B cell (primary cell): ENCODE data around the gene DLX6. TPM values are rescaled to one million over a fixed set of nuclear protein-coding genes. Genes with fewer than 3 reads are reported as not detected.

ENCODE experiments used
- ATAC-seq: fragments of 200-7000 bp; cut with Tn5 transposase; one replicate; pipeline ENCODE4 v1.10.0; 2021; ENCODE audit warnings: low read depth, mild to moderate bottlenecking, moderate number of reproducible peaks, moderate library complexity
- CTCF ChIA-PET: fragments of 350-600 bp; sonication (Branson Sonifier 250); formaldehyde crosslinking; loops from one replicate; lab custom pipeline; 2021; ENCODE audit warnings: antibody characterized with exemption, inconsistent platforms; lab: Charles Lee
- POLR2A ChIA-PET: fragments of 350-600 bp; sonication (Branson Sonifier 250); formaldehyde crosslinking; loops from one replicate; lab custom pipeline; 2021; ENCODE audit warnings: antibody characterized with exemption; lab: Charles Lee
- DNase-seq: peaks from one replicate; pipeline ENCODE4 v3.0.0; 2013
- H2AFZ ChIP-seq: 2 replicates; pipeline ENCODE4 v1.6.1; 2012; ENCODE audit warnings: mild to moderate bottlenecking, low read depth, low read length; ENCODE audit not compliant: insufficient read depth, poor library complexity, severe bottlenecking
- H3K27ac ChIP-seq, 2 donors: 1 replicate in 1 of 2; 2 replicates in 1 of 2; pipeline ENCODE4 v1.5.1; 2012 to 2013; ENCODE audit warnings: low read length in 2 of 2, mild to moderate bottlenecking in 2 of 2, moderate library complexity in 1 of 2
- H3K27me3 ChIP-seq, 4 experiments: fragments of 200-600 bp in 1 of 4; sonication (generic) in 1 of 4; replicated peaks in 1 of 4; 1 replicate in 2 of 4; 2 replicates in 2 of 4; pipeline versions ENCODE4 v1.6.1 to v1.7.0; 2013 to 2016; ENCODE audit warnings: low read length in 3 of 4, mild to moderate bottlenecking in 2 of 4, mixed read lengths in 1 of 4, moderate library complexity in 1 of 4; ENCODE audit not compliant: insufficient read depth in 4 of 4, control insufficient read depth in 3 of 4; ENCODE audit errors: control extremely low read depth in 1 of 4
- H3K36me3 ChIP-seq, 2 experiments: replicated peaks in 1 of 2; 1 replicate in 1 of 2; 2 replicates in 1 of 2; pipeline versions ENCODE4 v1.6.1 to v1.7.1; 2013; ENCODE audit warnings: low read length in 1 of 2; ENCODE audit not compliant: insufficient read depth in 2 of 2, control insufficient read depth in 1 of 2; ENCODE audit errors: control extremely low read depth in 1 of 2, extremely low read depth in 1 of 2
- H3K4me1 ChIP-seq, 2 donors: fragments of 200-600 bp in 1 of 2; sonication (generic) in 1 of 2; 1 replicate in 1 of 2; 2 replicates in 1 of 2; pipeline versions ENCODE4 v1.5.1 to v1.6.1; 2013 to 2017; ENCODE audit warnings: low read length in 2 of 2; ENCODE audit not compliant: control insufficient read depth in 2 of 2, insufficient read depth in 2 of 2
- H3K4me2 ChIP-seq: replicated peaks from 2 replicates; pipeline ENCODE3; 2012; ENCODE audit warnings: mild to moderate bottlenecking, low read depth, low read length; ENCODE audit not compliant: poor library complexity, severe bottlenecking
- H3K4me3 ChIP-seq, 5 experiments: fragments of 200-600 bp in 1 of 5; sonication (generic) in 1 of 5; 1 replicate in 3 of 5; 2 replicates in 2 of 5; pipeline versions ENCODE4 v1.5.1 to v1.7.0; 2011 to 2016; ENCODE audit warnings: low read length in 4 of 5, mild to moderate bottlenecking in 4 of 5, low read depth in 2 of 5, control low read depth in 1 of 5, moderate library complexity in 1 of 5; ENCODE audit not compliant: insufficient read depth in 1 of 5; ENCODE audit errors: control extremely low read depth in 1 of 5, extremely low read depth in 1 of 5
- H3K79me2 ChIP-seq: fragments of 200-600 bp; sonication (generic); one replicate; pipeline ENCODE4 v1.6.0; 2016; ENCODE audit warnings: low read length; ENCODE audit not compliant: control insufficient read depth, insufficient read depth
- H3K9ac ChIP-seq: fragments of 200-600 bp; sonication (generic); 2 replicates; pipeline ENCODE4 v1.6.1; 2017; ENCODE audit warnings: mild to moderate bottlenecking, low read length, moderate library complexity
- H3K9me3 ChIP-seq, 3 donors: one replicate each; pipeline versions ENCODE4 v1.6.1 to v1.7.1; 2013; ENCODE audit warnings: low read length in 2 of 3; ENCODE audit not compliant: control insufficient read depth in 2 of 3, insufficient read depth in 1 of 3; ENCODE audit errors: control extremely low read depth in 1 of 3
- H4K20me1 ChIP-seq: 2 replicates; pipeline ENCODE4 v1.6.0; 2012; ENCODE audit warnings: mild to moderate bottlenecking, low read length; ENCODE audit not compliant: insufficient read depth, control insufficient read depth, poor library complexity, severe bottlenecking
- H3K27ac Mint-ChIP-seq: one replicate; pipeline ENCODE4 v1.8.0; 2021; ENCODE audit warnings: mixed read lengths
- H3K27me3 Mint-ChIP-seq: one replicate; pipeline ENCODE4 v1.8.0; 2021; ENCODE audit warnings: mixed read lengths
- H3K4me1 Mint-ChIP-seq: one replicate; pipeline ENCODE4 v1.8.0; 2021; ENCODE audit warnings: mixed read lengths
- H3K4me3 Mint-ChIP-seq: one replicate; pipeline ENCODE4 v1.8.0; 2021; ENCODE audit warnings: mixed read lengths
- H3K9me3 Mint-ChIP-seq: one replicate; pipeline ENCODE4 v1.8.0; 2022; ENCODE audit warnings: mixed read lengths; ENCODE audit not compliant: insufficient read depth
- EZH2 ChIP-seq: IDR thresholded peaks from 2 replicates; pipeline ENCODE4 v1.6.1; 2012; ENCODE audit warnings: borderline replicate concordance, low read depth, mild to moderate bottlenecking, moderate library complexity, low read length; ENCODE audit not compliant: insufficient read depth, poor library complexity, severe bottlenecking
- WGBS: methylation state at CpG from one replicate; pipeline ENCODE4 v1.1.5; 2013; ENCODE audit warnings: missing lambda C conversion rate; ENCODE audit not compliant: insufficient coverage; 5-methylcytosine and 5-hydroxymethylcytosine counted together
- intact Hi-C: fragments of 100-400 bp; cut with micrococcal nuclease; formaldehyde crosslinking; loops from one replicate; pipeline ENCODE4 v1.10.0; 2022
- polyA plus RNA-seq: library from polyadenylated mRNA; depleted of rRNA; stranded (reverse); fragments of >200 nt; gene quantifications from 2 replicates; pipeline ENCODE4 v1.2.3, GENCODE V29; 2012
- total RNA-seq, 2 donors: library from RNA; stranded (reverse); fragments of 120-200 nt in 1 of 2; gene quantifications; 1 replicate in 1 of 2; 2 replicates in 1 of 2; pipeline versions ENCODE4 v1.2.3 to v1.2.4, GENCODE V29; 2013 to 2022
- TF ChIP-seq, protein P1 (sequence below): fragments of 200-600 bp; IDR thresholded peaks from one replicate; pipeline ENCODE4 v1.8.0; 2022; ENCODE audit warnings: antibody characterized with exemption, mild to moderate bottlenecking

Gene DLX6
- total and polyA plus RNA-seq, 2 donors (not counting 1 experiment from before 2014, with no cell fraction given): not detected

DNA sequence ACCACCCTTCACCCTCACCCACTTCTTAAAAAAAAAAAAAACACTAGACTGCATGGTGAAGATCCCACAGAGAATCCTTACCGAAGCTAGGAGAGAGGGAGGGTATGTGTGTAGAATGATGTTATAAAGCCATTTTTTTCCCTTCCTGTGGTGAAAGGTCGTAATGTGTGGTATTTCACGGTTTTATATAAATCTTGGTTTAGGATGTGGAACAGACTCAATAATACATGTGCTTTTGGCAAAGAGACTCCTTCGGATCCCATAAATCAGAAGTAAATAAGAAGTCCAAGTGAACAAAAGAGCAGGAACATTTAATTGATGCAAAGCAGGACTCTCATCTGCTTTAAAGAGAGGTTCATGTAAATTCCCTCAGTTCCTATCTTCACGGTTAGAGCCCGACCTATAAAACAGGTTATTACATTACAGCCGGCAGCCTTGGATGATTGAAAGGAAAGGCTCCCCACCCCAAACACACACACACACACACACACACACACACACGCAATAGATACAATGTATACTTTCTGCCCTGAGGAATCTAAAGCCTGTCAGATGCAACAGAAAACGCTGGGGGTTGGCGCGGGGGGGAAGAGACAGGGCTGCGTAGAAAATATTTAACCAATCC is 10.5 kb downstream of the DLX6 start:
- ChIA-PET CTCF (interaction anchor here (0.8 kb wide), 1 partner anchor 12 kb away, joined by 3 read pairs; no protein-coding TSS in a partner anchor), POLR2A (no interaction called here)
- peaks cover 2% of the 10 kb centered on the region for H3K4me1 Mint-ChIP-seq
- peaks cover 0 to 86% (median 67%) of the 10 kb centered on the region in 4 experiments for H3K27me3 ChIP-seq
- H3K9me3 Mint-ChIP-seq: no peaks in the 10 kb centered on the region
- TF ChIP-seq, protein P1, sequence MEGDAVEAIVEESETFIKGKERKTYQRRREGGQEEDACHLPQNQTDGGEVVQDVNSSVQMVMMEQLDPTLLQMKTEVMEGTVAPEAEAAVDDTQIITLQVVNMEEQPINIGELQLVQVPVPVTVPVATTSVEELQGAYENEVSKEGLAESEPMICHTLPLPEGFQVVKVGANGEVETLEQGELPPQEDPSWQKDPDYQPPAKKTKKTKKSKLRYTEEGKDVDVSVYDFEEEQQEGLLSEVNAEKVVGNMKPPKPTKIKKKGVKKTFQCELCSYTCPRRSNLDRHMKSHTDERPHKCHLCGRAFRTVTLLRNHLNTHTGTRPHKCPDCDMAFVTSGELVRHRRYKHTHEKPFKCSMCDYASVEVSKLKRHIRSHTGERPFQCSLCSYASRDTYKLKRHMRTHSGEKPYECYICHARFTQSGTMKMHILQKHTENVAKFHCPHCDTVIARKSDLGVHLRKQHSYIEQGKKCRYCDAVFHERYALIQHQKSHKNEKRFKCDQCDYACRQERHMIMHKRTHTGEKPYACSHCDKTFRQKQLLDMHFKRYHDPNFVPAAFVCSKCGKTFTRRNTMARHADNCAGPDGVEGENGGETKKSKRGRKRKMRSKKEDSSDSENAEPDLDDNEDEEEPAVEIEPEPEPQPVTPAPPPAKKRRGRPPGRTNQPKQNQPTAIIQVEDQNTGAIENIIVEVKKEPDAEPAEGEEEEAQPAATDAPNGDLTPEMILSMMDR: no peak
- no peak for TF ChIP-seq EZH2
- 0% methylated on average over 1 of the region's 12 CpGs for WGBS
- no peak overlapping the region for H3K9ac ChIP-seq
- no peak overlapping the region for H3K4me2 ChIP-seq
- H3K27ac ChIP-seq: no peak overlapping the region
- no peaks in the 10 kb centered on the region for H3K4me1 ChIP-seq
- H3K4me3 Mint-ChIP-seq: no peak overlapping the region
- H2AFZ ChIP-seq: no peak overlapping the region
- DNase-seq: no peak
- ATAC-seq: no peak
- peaks cover 0 to 19% (median 0%) of the 10 kb centered on the region in 3 donors for H3K9me3 ChIP-seq
- H3K27ac Mint-ChIP-seq: no peak overlapping the region
- H3K36me3 ChIP-seq: no peaks in the 10 kb centered on the region
- intact Hi-C loops: no loop called here
- no peaks in the 10 kb centered on the region for H4K20me1 ChIP-seq
- H3K79me2 ChIP-seq: no peaks in the 10 kb centered on the region
- no peak overlapping the region for H3K4me3 ChIP-seq
- peaks cover 89% of the 10 kb centered on the region for H3K27me3 Mint-ChIP-seq

DNA sequence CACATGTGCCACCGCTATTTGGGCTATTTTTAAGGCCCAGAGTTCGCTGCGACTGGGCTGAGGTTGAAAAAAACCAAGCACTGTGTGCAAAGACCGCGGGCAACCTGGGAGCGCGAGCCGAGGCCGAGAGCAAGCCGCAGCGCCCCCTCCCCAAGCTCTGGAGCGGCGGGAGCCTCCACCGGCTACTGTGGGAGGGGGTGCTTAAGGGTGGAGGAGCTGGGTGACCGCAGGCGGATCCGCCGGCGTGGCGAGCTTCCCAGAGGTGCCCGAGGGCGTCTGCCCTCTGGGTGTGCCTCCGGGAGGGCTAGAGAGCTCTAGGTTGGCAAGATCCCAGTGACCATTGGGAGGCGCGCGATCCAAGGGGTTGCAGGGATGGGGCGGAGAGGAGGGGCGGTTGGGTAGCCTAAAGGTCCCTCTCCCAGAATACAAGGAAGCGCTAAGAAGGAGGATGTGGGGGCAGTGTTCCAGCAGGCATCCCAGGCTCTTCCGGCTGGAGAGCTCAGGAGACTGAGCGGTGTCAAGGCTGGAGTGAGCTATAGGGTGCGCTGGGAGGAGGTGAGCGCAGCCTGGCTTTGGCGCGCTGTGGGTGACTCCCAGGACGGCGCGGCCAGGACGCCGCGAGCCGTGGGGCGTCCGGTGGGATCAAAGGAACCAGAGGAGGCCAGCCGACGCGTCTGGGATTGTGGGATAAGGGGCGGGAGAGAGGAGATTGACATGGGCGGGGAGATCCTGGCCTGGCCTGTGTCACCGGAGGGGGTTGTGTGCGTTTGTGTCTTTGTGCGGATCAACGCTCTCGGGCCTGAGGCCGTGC is 11.2 kb downstream of the DLX6 start:
- CTCF ChIA-PET: no interaction called here
- intact Hi-C loops: no loop called here
- H3K27me3 Mint-ChIP-seq: peaks cover 84% of the 10 kb centered on the region

More for the DNA sequence above, 11.2 kb downstream of the DLX6 start:
- no peaks in the 10 kb centered on the region for H4K20me1 ChIP-seq
- WGBS: 11% methylated on average over 50 of the region's 55 CpGs
- no peak overlapping the region for H3K4me2 ChIP-seq
- no peak overlapping the region for H3K4me3 ChIP-seq
- H3K9me3 ChIP-seq: peaks cover 0 to 26% (median 0%) of the 10 kb centered on the region in 3 donors
- Mint-ChIP-seq H3K9me3 (no peaks in the 10 kb centered on the region), H3K4me3 (no peak overlapping the region), H3K27ac (no peak overlapping the region), H3K4me1 (peaks cover 3% of the 10 kb centered on the region)
- DNase-seq (no peak), ATAC-seq (no peak)
- TF ChIP-seq, protein P1: no peak
- TF ChIP-seq EZH2: no peak
- no peaks in the 10 kb centered on the region for H3K36me3 ChIP-seq
- peaks cover 0 to under 1% of the 10 kb centered on the region in 2 donors for H3K4me1 ChIP-seq
- H2AFZ ChIP-seq: no peak overlapping the region
- POLR2A ChIA-PET: no interaction called here
- no peak overlapping the region for H3K9ac ChIP-seq
- no peaks in the 10 kb centered on the region for H3K79me2 ChIP-seq
- peaks cover 0 to 93% (median 67%) of the 10 kb centered on the region in 4 experiments for H3K27me3 ChIP-seq
- H3K27ac ChIP-seq: no peak overlapping the region
